ENCODE measurements around the gene PRKCE.
A peak's percentile ranks its signal among the peaks of the same experiment; 100 is the strongest.

The PRKCE gene

DNA sequence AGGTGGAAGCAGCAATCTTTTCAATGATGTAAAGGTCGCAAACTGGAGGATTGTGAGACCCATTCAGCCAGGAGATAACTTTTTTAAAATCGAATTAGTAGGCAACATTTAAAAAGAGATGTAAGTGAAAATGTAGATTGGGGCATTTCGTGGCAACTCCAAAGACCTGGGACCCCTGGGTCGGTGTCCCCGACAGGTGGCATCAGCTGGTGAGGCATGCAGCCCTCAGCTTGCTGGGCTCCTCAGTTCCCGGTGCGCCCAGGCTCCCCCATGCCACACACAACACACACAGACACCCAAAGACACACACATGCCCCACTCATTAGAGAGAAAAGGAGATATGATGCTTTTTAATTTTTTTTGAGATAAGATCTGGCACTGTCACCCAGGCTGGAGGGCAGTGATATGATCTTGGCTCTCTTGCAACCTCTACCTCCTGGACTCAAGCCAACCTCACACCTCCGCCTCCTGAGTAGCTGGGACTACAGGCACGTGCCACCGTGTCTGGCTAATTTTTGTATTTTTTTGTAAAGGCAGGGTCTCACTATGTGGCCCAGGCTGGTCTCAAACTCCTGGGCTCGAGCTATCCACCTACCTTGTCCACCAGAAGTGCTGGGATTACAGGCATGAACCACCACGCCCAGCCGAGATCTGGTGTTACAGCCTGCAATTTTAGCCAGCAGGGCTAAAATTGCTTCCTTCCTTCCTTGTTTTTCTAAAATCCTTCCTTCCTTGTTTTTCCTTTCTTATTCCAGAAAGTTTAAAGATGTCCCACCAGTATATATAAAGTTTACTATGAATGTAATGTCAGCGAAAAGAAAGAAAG, 523.1 kb downstream of the PRKCE start:
- no peak for DNase-seq

DNA sequence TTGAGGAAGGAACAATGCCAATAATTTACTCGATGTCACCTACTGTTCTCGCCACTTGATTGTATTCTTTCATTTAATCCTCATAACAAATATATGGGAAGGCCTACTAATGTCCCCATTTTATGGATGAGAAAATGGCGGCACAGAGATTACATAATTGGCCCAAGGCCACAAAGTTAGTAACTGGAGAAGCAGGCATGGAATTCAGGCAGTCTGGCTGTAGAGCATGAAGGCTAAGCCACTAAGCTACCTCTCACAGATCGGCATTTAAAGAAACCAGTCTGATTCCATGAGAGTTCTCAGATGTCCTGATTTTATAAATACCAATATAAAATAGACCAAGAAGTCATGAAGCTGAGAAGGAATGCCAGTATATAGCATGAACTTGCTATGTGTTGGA, 523.9 kb downstream of the PRKCE start:
- DNase-seq = peak; percentile 63

DNA sequence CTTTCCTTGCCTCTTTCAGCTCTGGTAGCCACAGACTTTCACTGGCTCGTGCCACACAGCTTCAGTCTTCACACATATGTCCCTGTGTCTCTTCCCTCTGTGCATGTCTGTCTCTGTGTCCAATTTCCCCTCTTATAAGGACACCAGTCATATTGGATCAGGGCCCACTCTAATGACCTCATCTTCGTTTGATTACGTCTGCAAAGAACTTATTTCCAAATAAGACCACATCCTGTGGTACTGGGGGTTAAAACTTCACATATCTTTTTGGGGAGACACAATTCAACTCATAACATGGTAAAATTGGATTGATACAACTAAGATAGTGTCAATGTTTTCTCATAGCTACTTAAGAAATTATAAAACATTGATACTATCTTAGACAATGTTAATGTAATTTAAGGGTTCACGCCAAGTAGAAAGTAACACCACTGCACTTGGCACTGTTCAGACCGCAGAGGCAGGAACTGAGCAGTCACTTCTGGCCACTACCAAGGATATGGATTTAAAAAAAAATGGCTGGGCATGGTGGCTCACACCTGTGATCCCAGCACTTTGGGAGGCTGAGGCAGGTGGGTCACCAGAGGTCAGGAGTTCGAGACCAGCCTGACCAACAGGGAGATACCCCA, 526.1 kb downstream of the PRKCE start:
- peak; percentile 26 for DNase-seq

DNA sequence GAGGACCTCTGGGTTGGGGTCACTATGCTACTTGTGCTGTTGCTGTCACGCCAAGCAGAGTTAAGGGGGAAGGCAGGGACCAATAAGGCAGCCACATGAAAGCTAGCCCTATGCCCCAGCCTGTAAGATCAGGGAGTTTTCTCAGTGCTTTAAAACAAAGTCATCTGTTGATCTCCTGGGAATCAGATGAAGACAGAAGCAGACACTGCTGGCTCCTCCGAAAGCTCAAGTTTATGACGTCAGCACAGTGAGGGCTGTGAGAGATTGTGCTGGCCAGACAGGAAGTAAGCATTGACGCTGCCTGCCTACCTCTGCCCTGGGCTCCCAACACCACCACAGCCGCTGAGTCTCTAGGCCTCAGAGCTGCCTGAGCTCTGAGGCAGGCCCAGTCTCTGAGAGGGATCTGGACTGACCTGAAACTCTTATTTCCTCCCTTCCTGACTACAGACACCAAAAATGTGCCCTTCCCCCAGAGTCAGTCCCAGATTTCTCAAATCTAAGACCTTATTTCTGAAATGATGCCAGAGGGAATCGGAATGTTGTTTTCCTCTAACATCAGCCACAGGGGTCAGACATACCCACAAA, 527.7 kb downstream of the PRKCE start:
- peak; percentile 95 for DNase-seq

DNA sequence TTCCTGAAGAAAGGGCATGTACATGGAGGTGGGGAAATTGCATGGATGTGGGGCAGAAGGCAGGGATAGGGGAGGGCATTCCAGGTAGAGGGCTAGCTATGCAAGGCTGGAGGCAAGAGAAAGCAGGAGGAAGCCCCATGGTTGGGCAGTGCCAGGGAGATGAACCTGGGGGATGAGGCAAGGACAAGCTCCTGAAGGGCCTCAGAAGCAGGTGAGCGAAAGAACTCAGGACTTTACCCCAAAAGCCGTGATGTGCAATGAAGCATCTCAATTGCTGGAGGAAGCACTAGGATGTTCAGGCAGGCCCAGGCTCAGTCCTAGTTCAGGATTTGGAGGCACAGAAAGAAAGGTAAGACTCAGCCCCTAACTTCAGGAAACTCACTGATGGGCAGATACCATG, 528.7 kb downstream of the PRKCE start:
- no peak for DNase-seq

DNA sequence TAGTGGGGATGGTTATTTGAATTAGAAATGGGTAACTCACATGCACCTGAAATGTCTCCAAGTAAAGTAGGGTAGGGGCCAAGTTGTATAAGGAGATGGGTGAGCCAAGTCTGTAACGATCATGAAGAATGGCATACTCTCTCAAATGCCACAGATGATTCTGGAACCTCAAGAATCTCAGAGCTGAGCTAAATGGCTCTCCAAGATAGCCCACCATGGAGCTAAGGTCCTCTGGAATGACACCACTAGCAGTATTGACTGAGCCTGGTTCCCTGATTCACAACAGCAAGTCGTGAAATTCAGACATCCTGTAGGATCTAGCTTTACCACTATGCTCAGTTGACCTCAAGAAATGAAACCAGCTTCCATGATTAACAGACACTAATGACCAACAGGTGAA, 529.8 kb downstream of the PRKCE start:
- no peak for DNase-seq

DNA sequence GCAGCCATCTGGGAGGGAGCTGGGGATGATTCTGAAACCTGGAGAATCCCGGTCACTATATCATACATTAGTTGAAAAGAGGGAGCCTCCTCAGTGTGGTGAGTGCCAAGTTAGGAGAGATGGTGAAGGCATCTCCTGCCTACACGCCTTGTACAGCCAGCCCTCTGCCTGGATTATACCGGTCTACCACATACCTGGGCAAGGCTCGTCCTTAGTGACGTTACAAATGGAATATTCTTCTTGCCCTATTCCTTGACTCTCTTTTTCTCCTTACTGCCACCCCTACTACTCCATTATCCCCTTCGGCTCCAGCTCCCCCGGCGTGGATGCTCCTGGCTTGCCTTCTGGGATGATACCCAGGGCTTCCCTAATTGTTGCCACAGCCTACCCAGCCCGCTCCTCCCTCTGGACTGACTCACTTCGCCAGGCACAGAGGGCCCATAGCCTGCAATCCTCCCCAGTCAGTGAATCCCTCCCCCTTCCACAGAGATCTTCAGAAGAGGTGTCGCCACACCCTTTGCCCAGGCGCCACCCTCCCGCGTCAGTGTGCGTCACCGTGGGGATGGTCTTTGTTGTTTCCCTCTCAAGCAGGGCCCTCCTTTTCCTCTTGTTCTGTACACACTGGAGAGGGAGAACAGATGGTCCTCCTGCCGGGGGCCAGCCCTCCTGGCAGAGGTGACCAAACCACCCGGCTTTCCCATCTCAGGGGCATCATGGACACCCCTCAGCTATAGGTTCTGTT, 530.5 kb downstream of the PRKCE start:
- DNase-seq = no peak

DNA sequence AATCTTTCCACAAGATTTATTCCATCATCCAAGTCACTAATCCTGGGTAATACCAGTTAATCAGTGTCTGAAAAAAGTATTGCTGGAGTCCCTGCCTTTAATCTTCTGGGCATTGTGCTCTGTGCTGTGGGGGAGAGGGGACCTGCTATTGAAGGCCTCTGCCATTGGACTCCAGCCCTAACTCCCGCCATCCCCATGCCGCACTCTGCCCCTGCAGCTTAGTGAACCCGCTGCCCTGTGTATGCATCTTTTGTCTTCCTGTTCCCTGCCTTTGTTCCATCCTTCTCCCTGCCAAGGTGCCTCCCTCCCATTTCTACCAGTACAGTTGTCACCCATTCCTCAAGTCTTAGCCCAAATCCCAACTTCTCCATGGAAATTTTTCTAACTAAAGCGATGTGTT, 532.0 kb downstream of the PRKCE start:
- DNase-seq = no peak

DNA sequence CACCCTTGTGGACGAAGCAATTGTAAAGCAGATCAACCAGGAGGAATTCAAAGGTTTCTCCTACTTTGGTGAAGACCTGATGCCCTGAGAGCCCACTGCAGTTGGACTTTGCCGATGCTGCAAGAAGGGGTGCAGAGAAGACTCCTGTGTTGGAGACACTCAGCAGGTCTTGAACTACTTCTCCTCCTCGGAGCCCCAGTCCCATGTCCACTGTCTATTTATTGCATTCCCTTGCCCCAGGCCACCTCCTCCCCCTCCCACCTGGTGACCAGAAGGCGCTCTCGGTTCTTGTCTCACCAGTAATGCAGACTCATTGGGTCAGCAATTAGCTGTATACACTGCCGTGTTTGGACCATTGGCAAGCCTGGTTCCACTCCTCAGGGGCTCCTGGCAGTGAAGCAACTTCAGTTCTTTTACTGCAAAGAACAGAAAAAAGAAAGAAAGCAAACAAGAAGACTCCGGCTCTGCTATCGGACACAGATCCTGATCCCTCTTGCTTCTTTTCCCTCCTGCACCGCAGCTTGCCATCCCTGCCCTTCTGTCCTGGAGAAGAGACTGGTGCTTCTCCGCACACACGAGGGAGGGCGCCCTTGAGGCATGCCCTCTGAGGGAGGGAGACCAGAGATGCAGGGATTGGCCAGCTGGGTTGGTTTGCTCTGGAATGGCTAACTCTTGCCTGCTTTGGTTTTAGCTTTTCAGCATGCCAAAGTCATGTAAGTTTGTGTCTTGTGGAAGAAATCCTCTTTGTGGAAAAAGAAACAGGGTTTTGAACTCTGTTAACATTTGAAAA, 533.5 kb downstream of the PRKCE start:
- no peak for DNase-seq

DNA sequence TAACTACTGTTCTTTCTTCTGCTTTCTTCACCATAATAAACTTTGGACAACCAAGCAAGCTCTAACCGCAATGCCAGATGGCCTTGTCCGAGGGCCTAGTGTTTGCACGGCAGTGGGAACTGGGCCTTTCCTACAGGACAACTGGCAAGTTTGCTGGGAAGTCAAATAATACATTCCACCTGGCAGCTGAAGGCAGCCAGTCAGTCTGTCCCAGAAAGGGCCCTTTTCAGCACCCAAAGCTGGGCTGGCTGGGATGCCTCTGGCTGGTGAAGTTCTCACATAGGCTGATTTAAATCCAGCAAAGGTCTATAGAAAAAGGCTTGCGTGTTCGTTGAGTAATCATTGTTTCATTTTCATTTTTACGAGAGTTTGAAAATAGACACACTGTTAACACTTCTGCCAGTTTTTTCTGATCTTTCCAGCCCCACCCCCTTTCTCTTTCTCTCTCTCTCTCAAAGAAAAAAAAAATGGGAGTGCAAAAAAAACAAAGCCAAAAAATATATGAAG, 535.7 kb downstream of the PRKCE start:
- peak; percentile 34 for DNase-seq

DNA sequence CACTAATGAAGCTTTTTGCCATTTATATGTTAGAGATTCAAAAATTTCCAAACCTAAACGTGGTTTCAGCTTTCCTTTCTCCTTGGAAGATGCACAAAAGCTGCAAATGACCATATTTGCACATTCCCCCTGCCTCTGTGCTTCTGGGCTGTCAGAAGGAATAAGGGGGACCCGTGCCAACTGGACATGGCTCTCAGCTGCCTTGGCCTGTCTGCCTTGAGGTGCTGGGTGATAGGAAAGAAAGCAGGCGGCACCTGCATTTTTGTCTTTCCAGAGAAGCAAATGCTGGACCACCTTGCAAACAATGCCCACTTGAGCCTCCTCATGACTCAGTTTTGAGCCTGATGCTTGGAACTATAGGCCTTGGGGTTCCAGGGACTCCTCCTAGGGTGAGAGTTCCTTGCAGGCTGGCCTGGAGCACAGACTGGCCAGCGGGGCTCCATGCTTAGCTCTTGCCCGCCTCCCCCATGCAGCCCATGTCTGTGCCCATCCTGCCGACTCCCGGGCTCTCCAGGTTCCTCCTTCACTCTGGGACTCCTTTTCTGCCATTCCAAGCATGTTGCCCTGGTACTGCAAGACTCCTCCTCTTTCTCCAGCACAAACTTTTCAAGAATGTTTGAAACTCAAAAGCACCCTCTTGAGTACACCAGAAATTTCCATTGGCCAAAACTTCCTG, 536.7 kb downstream of the PRKCE start:
- no peak for DNase-seq

DNA sequence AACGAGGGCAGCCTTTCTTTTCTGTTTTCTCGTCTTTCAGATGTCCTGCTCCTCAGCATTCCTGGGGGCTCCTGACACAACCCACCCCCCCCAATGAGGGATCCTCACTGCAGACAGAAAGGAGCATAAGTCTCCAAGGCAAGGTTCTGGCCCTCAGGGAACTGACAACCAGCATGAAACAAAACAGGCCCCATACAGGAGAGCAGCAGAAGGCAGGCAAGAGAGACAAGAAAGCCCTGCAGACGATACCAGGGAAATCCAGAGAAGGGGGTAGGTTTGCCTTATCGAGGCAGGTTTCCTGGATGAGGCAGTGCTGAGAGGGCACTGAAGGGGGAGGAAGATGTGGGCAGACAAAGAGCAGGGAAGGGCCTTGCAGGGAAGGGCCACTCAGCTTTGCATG, 541.9 kb downstream of the PRKCE start:
- DNase-seq = no peak

DNA sequence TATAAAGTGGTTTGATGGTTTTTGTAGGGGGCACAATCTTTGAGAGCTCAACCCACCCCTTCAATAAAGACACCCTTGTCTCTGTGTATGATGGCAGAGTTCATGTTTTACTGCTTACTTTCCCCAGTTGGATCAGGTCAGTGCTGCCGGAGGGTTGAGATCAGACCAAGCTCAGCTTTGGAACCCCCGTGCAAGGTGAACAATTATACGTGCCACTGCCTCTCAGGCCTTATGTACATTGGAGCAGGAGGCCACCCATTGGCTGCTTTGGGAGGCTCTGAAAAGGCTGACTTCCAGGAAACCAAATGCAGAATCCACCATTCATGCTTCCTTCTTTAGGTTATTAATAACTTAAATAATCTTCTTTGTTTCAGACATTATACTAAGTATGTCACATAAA, 542.4 kb downstream of the PRKCE start:
- DNase-seq = no peak

DNA sequence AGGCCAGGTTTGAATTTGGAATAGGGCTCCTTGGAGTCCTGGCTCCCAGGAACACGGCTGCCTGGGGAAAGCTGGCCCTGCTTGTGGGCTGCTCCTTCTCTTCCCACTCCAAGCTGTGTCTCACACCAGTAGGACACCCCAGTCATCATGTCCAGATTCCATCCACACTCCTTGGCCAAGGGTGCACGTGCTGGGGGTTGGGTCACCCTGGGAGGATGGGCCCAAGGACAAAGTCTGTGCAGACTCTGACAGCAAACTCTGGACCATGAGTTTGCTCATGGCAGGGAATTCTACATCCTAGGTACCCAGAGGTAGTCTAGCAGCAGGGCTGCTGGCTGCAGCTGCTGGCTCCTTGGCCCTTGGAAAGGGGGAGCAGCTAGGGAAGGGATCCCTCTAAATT, 543.4 kb downstream of the PRKCE start:
- no peak for DNase-seq

DNA sequence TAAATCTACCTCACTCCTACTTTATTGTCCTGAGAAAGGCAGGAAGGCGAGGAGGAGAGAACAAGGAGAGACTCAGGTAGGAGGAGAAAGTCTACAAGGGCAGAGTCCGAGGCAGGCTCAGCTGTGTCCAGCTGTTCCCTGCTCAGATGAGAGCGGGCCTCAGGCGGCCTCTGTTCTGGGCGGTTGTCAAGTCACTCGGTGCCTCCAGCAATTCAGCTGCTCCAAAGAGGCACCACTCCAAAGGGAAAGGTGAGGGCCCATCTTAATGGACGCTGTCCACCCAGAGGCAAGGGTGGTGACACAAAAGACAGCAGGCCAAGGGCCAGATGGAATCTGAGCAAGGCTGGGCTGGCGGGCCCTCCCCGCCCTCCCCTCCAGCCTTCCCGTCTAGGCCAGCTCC, 544.3 kb downstream of the PRKCE start:
- no peak for DNase-seq

DNA sequence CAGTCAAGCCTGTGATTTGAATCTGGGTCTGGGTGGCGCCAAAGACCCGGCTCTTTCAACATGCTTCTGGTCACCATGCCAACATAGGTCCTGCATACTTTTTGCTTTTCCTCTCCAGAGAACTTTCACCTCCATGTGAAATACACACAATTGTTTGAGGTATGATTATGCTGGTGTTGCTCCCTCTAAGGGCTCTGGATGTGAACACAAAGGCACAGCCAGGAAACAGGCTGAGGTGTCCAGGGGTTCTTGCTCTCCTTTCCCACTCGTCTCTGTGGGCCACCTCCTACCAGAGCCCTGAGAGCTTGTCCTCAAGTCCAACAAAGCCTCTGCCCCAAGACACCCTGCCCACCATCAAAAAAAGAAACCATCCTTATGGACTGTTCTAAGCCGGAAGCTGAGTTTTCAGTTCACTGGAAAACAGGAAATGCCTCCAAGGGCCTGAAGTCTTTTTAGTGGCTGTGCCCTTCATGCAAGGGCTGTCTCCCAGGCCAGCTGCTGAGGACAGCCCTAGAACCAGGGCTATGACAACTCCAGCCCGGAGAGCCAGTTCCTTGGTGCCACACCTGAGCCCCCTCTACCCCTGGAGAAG, 545.5 kb downstream of the PRKCE start:
- no peak for DNase-seq

DNA sequence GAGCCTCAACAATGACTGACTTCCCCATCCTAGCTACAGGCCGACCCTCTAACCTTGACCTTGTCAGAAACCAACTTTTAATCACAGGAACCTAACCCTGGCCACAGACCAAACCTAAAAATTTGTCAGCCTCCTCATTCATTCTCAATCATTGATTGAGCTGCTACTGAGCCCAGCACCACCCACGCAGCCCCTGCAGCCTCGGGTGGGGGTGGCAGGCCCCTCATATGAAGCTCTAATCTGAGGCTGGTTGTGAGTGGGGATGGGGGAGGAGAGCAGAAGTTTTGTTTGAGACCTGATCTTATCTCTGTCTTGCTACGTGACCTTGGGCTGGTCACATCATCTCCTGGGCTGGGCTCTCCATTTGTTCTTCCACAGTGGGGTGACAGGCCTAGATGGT, 546.2 kb downstream of the PRKCE start:
- no peak for DNase-seq

DNA sequence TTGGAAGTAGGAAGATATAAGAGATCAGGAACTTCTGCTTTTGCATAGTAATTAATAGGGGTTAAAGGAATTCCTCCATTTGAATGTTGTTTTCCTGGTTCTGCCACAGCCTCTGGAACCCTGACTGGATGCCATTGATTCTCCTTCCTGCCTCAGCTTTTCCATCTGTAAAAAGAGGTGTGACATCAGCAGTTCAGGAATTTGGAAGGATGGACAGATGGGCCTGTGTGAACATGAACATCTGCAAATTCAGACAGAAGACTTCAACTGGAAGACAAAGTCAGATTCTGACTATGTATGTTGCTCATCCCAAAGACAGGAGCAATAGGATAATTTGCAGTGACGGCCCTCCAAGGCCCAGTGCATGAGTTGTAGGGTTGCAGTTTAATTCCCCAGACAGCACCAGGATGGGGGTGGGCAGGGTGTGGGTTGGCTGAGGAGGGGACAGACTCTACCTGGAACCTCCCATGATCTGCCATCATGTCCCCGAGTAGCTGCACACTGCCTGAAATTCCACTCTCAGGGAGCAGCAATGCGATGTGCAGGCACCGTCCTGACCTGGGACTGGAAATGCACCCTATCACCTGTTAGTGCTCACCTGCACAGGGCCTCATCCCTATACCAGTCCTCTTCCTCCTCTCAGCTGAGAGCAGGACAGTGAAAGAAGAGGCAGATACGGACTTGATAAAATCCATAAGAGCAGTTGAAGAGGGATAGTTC, 546.8 kb downstream of the PRKCE start:
- DNase-seq = no peak

DNA sequence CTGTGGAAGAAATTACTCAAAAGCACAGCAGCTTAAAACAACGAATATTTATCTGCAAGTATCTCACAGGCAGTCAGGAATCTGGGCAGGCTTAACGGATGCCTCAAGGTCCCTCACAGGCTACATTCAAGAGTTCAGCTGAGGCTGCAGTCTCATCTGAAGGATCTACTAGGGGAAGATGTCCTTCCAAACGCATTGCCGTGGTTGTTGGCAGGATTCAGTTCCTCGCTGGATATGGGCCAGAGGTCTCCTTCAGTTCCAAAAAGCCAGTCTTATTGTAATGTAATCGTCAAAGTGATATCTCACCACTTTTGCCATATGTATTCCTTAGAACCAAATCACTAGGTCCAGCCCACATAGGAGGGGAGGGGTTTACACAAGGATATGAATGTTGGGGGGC, 547.5 kb downstream of the PRKCE start:
- DNase-seq = no peak

DNA sequence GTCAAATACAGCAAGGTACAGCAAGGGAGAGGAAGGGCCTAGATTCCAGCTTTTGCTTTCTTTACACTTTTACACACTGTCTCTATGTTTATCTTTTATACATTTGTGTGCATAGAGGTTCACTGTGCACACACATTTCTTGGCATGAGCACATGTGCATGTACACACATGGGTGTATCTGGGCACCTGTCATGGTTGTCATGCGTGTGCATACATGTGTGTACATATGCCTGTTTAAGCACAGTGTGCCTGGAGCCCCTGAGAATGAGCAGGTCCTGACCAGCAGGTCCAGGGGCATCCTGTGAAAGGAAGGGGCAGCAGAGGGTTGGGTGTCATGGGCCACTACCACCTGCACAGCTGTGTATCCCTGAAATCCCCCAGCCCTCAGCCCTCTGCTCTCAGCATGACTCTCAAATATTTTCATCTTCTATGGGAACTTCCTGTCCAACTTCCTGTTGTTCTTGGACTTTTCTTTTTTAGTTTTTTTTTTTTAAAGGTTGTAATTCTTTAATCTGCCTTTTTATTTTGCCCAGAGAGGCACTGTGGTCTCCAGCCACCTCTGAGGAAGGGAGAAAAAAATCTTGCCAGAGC, 548.7 kb downstream of the PRKCE start:
- peak; percentile 19 for DNase-seq

Data from fibroblast of skin of back (primary cell).